A673 (cell line): Measurements from ENCODE around the gene REV3L. TPM values are rescaled to one million over a fixed set of nuclear protein-coding genes. Genes with fewer than 3 reads are reported as not detected.

Experiments
- BruUV-seq: library from RNA; stranded (reverse); fragments of 400-500 nt; replicated peaks from 2 replicates; lab custom pipeline; 2021; lab: Mats Ljungman, UMichigan
- CTCF ChIA-PET: fragments of 300-600 bp; sonication (Branson Sonifier 250); formaldehyde crosslinking; loops from one replicate; lab custom pipeline; 2022; ENCODE audit warnings: antibody characterized with exemption; lab: Charles Lee
- POLR2A ChIA-PET: fragments of 300-600 bp; sonication (Branson Sonifier 250); formaldehyde crosslinking; loops from one replicate; lab custom pipeline; 2022; ENCODE audit warnings: antibody characterized with exemption; ENCODE audit not compliant: low non-redundant PET; lab: Charles Lee
- DNase-seq: peaks from one replicate; pipeline ENCODE4 v3.0.0-alpha.2; 2015; ENCODE audit warnings: low spot score
- H3K27ac ChIP-seq: fragments of 200-600 bp; sonication (generic); 2 replicates; pipeline ENCODE4 v1.5.1; 2016; ENCODE audit warnings: mixed run types, low read depth, mild to moderate bottlenecking, mixed read lengths, antibody characterized with exemption, low read length; ENCODE audit not compliant: poor library complexity, severe bottlenecking
- H3K27me3 ChIP-seq: fragments of 200-600 bp; sonication (generic); replicated peaks from 2 replicates; pipeline ENCODE4 v1.6.1; 2017; ENCODE audit warnings: mixed run types, low read depth, mild to moderate bottlenecking, mixed read lengths, antibody characterized with exemption, low read length; ENCODE audit not compliant: insufficient read depth, poor library complexity
- H3K36me3 ChIP-seq: fragments of 200-600 bp; sonication (generic); 2 replicates; pipeline ENCODE4 v1.6.1; 2016; ENCODE audit warnings: mixed run types, mild to moderate bottlenecking, mixed read lengths, antibody characterized with exemption, low read length; ENCODE audit not compliant: insufficient read depth, poor library complexity, severe bottlenecking
- H3K4me1 ChIP-seq: fragments of 200-600 bp; sonication (generic); 2 replicates; pipeline ENCODE4 v1.6.1; 2017; ENCODE audit warnings: mixed run types, mild to moderate bottlenecking, mixed read lengths, antibody characterized with exemption, low read length; ENCODE audit not compliant: insufficient read depth, poor library complexity, severe bottlenecking
- H3K4me3 ChIP-seq: fragments of 200-600 bp; sonication (generic); 2 replicates; pipeline ENCODE4 v1.5.1; 2016; ENCODE audit warnings: low read depth, mixed run types, mild to moderate bottlenecking, mixed read lengths, low read length; ENCODE audit not compliant: poor library complexity, severe bottlenecking
- H3K9me3 ChIP-seq: fragments of 200-600 bp; sonication (generic); 2 replicates; pipeline ENCODE4 v1.6.1; 2016; ENCODE audit warnings: mixed run types, low read depth, mild to moderate bottlenecking, mixed read lengths, antibody characterized with exemption, low read length; ENCODE audit not compliant: poor library complexity, severe bottlenecking
- CTCF ChIP-seq: fragments of 300-800, 200-600 bp; sonication (generic); conservative IDR thresholded peaks from 2 replicates; pipeline ENCODE4 v1.5.1; 2017; ENCODE audit warnings: low read depth, mild to moderate bottlenecking, antibody characterized with exemption, low read length, moderate library complexity, mixed read lengths
- EZH2 ChIP-seq: fragments of 200-600 bp; sonication (generic); IDR thresholded peaks from 2 replicates; pipeline ENCODE4 v1.6.1; 2017; ENCODE audit warnings: borderline replicate concordance, low read depth, mild to moderate bottlenecking, mixed read lengths, antibody characterized with exemption, low read length; ENCODE audit not compliant: poor library complexity, severe bottlenecking
- intact Hi-C: fragments of 100-400 bp; cut with micrococcal nuclease; formaldehyde crosslinking; loops from one replicate; pipeline ENCODE4 v1.10.0; 2022; ENCODE audit not compliant: unreplicated experiment
- total RNA-seq: library from RNA; stranded (reverse); gene quantifications from 2 replicates; pipeline ENCODE4 v1.2.3, GENCODE V29; 2021

REV3L gene
- total RNA-seq, 1 experiment from 2014 or later, result 24.0 TPM

GRCh38 chr6:111388681-111389080 is 94.3 kb downstream of the REV3L start:
- ChIA-PET CTCF (no interaction called here), POLR2A (no interaction called here)
- BruUV-seq, result no TSS peak
- Histone ChIP-seq H3K4me3 (no peak overlapping the region), H3K4me1 (no peaks in the 10 kb centered on the region), H3K27me3 (no peaks in the 10 kb centered on the region), H3K27ac (no peak overlapping the region), H3K36me3 (peaks cover 35% of the 10 kb centered on the region), H3K9me3 (no peaks in the 10 kb centered on the region)
- no peak for DNase-seq
- TF ChIP-seq CTCF (no peak), EZH2 (no peak)
- intact Hi-C loops, result no loop called here

- no peak for DNase-seq
- Histone ChIP-seq H3K9me3 (no peaks in the 10 kb centered on the region), H3K27me3 (no peaks in the 10 kb centered on the region), H3K4me1 (no peaks in the 10 kb centered on the region), H3K4me3 (no peak overlapping the region), H3K36me3 (peaks cover 49% of the 10 kb centered on the region), H3K27ac (no peak overlapping the region)
- intact Hi-C loops, result no loop called here
- TF ChIP-seq EZH2 (no peak), CTCF (no peak)
- CTCF ChIA-PET, result no interaction called here
- no TSS peak for BruUV-seq
- POLR2A ChIA-PET, result no interaction called here
Observed at GRCh38 chr6:111382476-111383294, 100.3 kb downstream of the REV3L start.

GRCh38 chr6:111381728-111382127 is 101.3 kb downstream of the REV3L start:
- TF ChIP-seq CTCF (no peak), EZH2 (no peak)
- no peak overlapping the region for H3K27ac ChIP-seq
- H3K4me1 ChIP-seq, result no peaks in the 10 kb centered on the region
- BruUV-seq, result no TSS peak
- no peak for DNase-seq
- ChIA-PET POLR2A (no interaction called here), CTCF (no interaction called here)
- intact Hi-C loops, result no loop called here
- H3K36me3 ChIP-seq, result peaks cover 50% of the 10 kb centered on the region
- no peaks in the 10 kb centered on the region for H3K27me3 ChIP-seq
- no peak overlapping the region for H3K4me3 ChIP-seq
- no peaks in the 10 kb centered on the region for H3K9me3 ChIP-seq
